Measurements from ENCODE around the gene RUNX2. TPM values are rescaled to one million over a fixed set of nuclear protein-coding genes. Genes with fewer than 3 reads are reported as not detected.

Gene RUNX2
- polyA plus RNA-seq, 1 donor from 2014 or later: not detected

- TF ChIP-seq SMC3 (conservative IDR thresholded peaks at IDR 0.05; ENCODE audit: poor library complexity) (no peak), RAD21 (conservative IDR thresholded peaks at IDR 0.05) (no peak), MXI1 (conservative IDR thresholded peaks at IDR 0.05; ENCODE audit: poor library complexity, severe bottlenecking) (no peak), POLR2AphosphoS5 (IDR thresholded peaks at IDR 0.05) (no peak), REST (IDR thresholded peaks at IDR 0.05; ENCODE audit: borderline replicate concordance) (no peak), CTCF (IDR thresholded peaks at IDR 0.05; ENCODE audit: poor library complexity, severe bottlenecking) (no peak), EP300 (conservative IDR thresholded peaks at IDR 0.05; ENCODE audit: poor library complexity, severe bottlenecking) (no peak), EZH2 (IDR thresholded peaks at IDR 0.05; ENCODE audit: borderline replicate concordance, insufficient read depth, low read length, poor library complexity, severe bottlenecking) (no peak), TAF1 (IDR thresholded peaks at IDR 0.05; ENCODE audit: low read depth) (no peak)
- no peaks in the 10 kb centered on the region for H3K9me2 ChIP-seq (ENCODE audit: insufficient read depth, low read length)
- H3K9ac ChIP-seq (ENCODE audit: low read length): no peak overlapping the region
- no peak overlapping the region for H3K27ac ChIP-seq (ENCODE audit: low read length)
- H3K4me2 ChIP-seq (ENCODE audit: low read length): no peak overlapping the region
- no peaks in the 10 kb centered on the region for H3K79me2 ChIP-seq (replicated peaks; ENCODE audit: insufficient read depth, low read length)
- H4K20me1 ChIP-seq (ENCODE audit: insufficient read depth): no peaks in the 10 kb centered on the region
- no peaks in the 10 kb centered on the region for H3K36me3 ChIP-seq (ENCODE audit: insufficient read depth, low read length)
- no peak overlapping the region for H3K4me3 ChIP-seq (ENCODE audit: low read length)
- no peaks in the 10 kb centered on the region for H3K27me3 ChIP-seq (ENCODE audit: insufficient read depth, low read depth, low read length)
- no peaks in the 10 kb centered on the region for H3K9me3 ChIP-seq (ENCODE audit: low read length)
- H2AFZ ChIP-seq (ENCODE audit: low read depth, low read length): no peak overlapping the region
- H3F3A ChIP-seq (ENCODE audit: insufficient read depth, low read length, poor library complexity, severe bottlenecking): no peaks in the 10 kb centered on the region
Measured at GRCh38 chr6:45500924-45501816, 173.0 kb downstream of the RUNX2 start.

- TF ChIP-seq POLR2AphosphoS5 (IDR thresholded peaks at IDR 0.05) (no peak), REST (IDR thresholded peaks at IDR 0.05; ENCODE audit: borderline replicate concordance) (no peak), CTCF (IDR thresholded peaks at IDR 0.05; ENCODE audit: poor library complexity, severe bottlenecking) (no peak), TAF1 (IDR thresholded peaks at IDR 0.05; ENCODE audit: low read depth) (no peak), MXI1 (conservative IDR thresholded peaks at IDR 0.05; ENCODE audit: poor library complexity, severe bottlenecking) (no peak), EP300 (conservative IDR thresholded peaks at IDR 0.05; ENCODE audit: poor library complexity, severe bottlenecking) (no peak), RAD21 (conservative IDR thresholded peaks at IDR 0.05) (no peak), SMC3 (conservative IDR thresholded peaks at IDR 0.05; ENCODE audit: poor library complexity) (no peak), EZH2 (IDR thresholded peaks at IDR 0.05; ENCODE audit: borderline replicate concordance, insufficient read depth, low read length, poor library complexity, severe bottlenecking) (no peak)
- no peaks in the 10 kb centered on the region for H3K27me3 ChIP-seq (ENCODE audit: insufficient read depth, low read depth, low read length)
- no peaks in the 10 kb centered on the region for H3K9me2 ChIP-seq (ENCODE audit: insufficient read depth, low read length)
- no peak overlapping the region for H3K4me3 ChIP-seq (ENCODE audit: low read length)
- no peak overlapping the region for H3K4me2 ChIP-seq (ENCODE audit: low read length)
- no peaks in the 10 kb centered on the region for H3F3A ChIP-seq (ENCODE audit: insufficient read depth, low read length, poor library complexity, severe bottlenecking)
- no peak overlapping the region for H3K9ac ChIP-seq (ENCODE audit: low read length)
- H4K20me1 ChIP-seq (ENCODE audit: insufficient read depth): no peaks in the 10 kb centered on the region
- no peaks in the 10 kb centered on the region for H3K9me3 ChIP-seq (ENCODE audit: low read length)
- no peaks in the 10 kb centered on the region for H3K36me3 ChIP-seq (ENCODE audit: insufficient read depth, low read length)
- no peak overlapping the region for H3K27ac ChIP-seq (ENCODE audit: low read length)
- H2AFZ ChIP-seq (ENCODE audit: low read depth, low read length): no peak overlapping the region
- no peaks in the 10 kb centered on the region for H3K79me2 ChIP-seq (replicated peaks; ENCODE audit: insufficient read depth, low read length)
Measured at GRCh38 chr6:45502456-45502855, 174.3 kb downstream of the RUNX2 start.
